Lower leg skin (tissue), 4 donors: ENCODE results near the gene FCGR2B. TPM values are rescaled to one million over a fixed set of nuclear protein-coding genes. Genes with fewer than 3 reads are reported as not detected.

ENCODE experiments used
- DNase-seq, 2 donors: peaks; one replicate each; pipeline ENCODE4 v3.0.0-alpha.2; 2019; ENCODE audit warnings: low spot score in 2 of 2
- H3K4me3 ChIP-seq: fragments of 200-600 bp; sonication (generic); 2 replicates; pipeline ENCODE4 v1.5.1; 2017; ENCODE audit warnings: mild to moderate bottlenecking, low read depth; ENCODE audit not compliant: poor library complexity, severe bottlenecking
- CTCF ChIP-seq, 3 donors: fragments of 450-650 bp; IDR thresholded peaks; one replicate each; pipeline ENCODE4 v1.5.1; 2016; ENCODE audit warnings: antibody characterized with exemption in 3 of 3, mild to moderate bottlenecking in 3 of 3, moderate library complexity in 2 of 3
- POLR2A ChIP-seq, 2 donors: fragments of 450-650 bp; IDR thresholded peaks; one replicate each; pipeline ENCODE4 v1.6.1; 2016 to 2017; ENCODE audit warnings: antibody characterized with exemption in 2 of 2, mild to moderate bottlenecking in 1 of 2, moderate library complexity in 1 of 2
- WGBS, 2 donors: methylation state at CpG; one replicate each; pipeline ENCODE4 v1.1.5; 2018; 5-methylcytosine and 5-hydroxymethylcytosine counted together
- intact Hi-C: fragments of 100-400 bp; cut with DNase I; formaldehyde crosslinking; loops from one replicate; pipeline ENCODE4 v1.15.0; 2023; ENCODE audit warnings: low total_unique reads
- total RNA-seq, 4 donors: library from RNA; depleted of rRNA; stranded (reverse); fragments of >200 nt; gene quantifications; one replicate each; pipeline ENCODE4 v1.1.0, GENCODE V29; 2016

Gene FCGR2B
- total RNA-seq, 4 donors from 2014 or later, result 6.0 to 10.0 (median 8.3) TPM

- intact Hi-C loops, result loop anchor here (10.0 kb wide), 1 partner anchor 242 kb away; no protein-coding TSS in a partner anchor
- TF ChIP-seq POLR2A (IDR thresholded peaks at IDR 0.05), result no peak
- TF ChIP-seq CTCF (IDR thresholded peaks at IDR 0.05), result no peak
- H3K4me3 ChIP-seq, result peak overlapping the region; percentile 55
- DNase-seq, result peak; percentile 85 to 97
- 0% methylated on average over 57 to 61 of the region's 83 CpGs for WGBS, 2 donors
These were observed 63.7 kb downstream of the FCGR2B start for GRCh38 chr1:161726473-161727255.

GRCh38 chr1:161727256-161727924, 64.4 kb downstream of the FCGR2B start:
- DNase-seq, result no peak
- peak overlapping the region; percentile 55 for H3K4me3 ChIP-seq
- no peak for TF ChIP-seq POLR2A (IDR thresholded peaks at IDR 0.05)
- 3% methylated on average over 25 to 26 of the region's 38 CpGs for WGBS, 2 donors
- intact Hi-C loops, result loop anchor here (10.0 kb wide), 1 partner anchor 243 kb away; no protein-coding TSS in a partner anchor

Other genes with a start within 250 kb of the FCGR2B start
- gene FCGR2A, start 157.7 kb upstream of the FCGR2B start, total RNA-seq, result 10 to 100 TPM in 1 of 4 donors, 1 to 10 TPM in 3; 5.7 to 14.2 (median 8.4) TPM
- gene HSPA6, start 138.6 kb upstream of the FCGR2B start, total RNA-seq, result 1 to 10 TPM; 2.0 to 5.0 (median 4.5) TPM
- 1 to 10 TPM; 1.9 to 8.6 (median 3.5) TPM for gene FCGR3A, start 113.3 kb upstream of the FCGR2B start, total RNA-seq
- gene FCGR3B, start 32.0 kb upstream of the FCGR2B start, total RNA-seq, result 1 to 10 TPM; 1.1 to 7.8 (median 2.4) TPM
- gene FCRLA, start 44.1 kb downstream of the FCGR2B start, total RNA-seq, result 1 to 10 TPM in 2 of 4 donors, under 1 TPM in 1, not detected in 1; 0.19 to 2.2 (median 2.0) TPM
- gene FCRLB, start 58.4 kb downstream of the FCGR2B start, total RNA-seq, result 1 to 10 TPM in 2 of 4 donors, under 1 TPM in 2; 0.38 to 1.6 (median 1.1) TPM
- 10 to 100 TPM; 10.2 to 24.5 (median 18.8) TPM for gene DUSP12, start 86.6 kb downstream of the FCGR2B start, total RNA-seq
- 10 to 100 TPM; 28.7 to 33.5 (median 31.2) TPM for gene ATF6, start 103.2 kb downstream of the FCGR2B start, total RNA-seq